Stimulated activated memory B cell treated with anti-CD40 and anti-IgM and Interleukin-4, amounts not matched to agents 10 μg/mL and 1 μg/mL and 100 μg/mL, for 72 hours (primary cell): Measurements from ENCODE around the gene FRAT2.

Source experiments
- ATAC-seq: fragments of 150-1000 bp; cut with Tn5 transposase; 2 replicates; pipeline ENCODE4 v1.10.0; 2021
- H3K27ac Mint-ChIP-seq: one replicate; pipeline ENCODE4 v1.8.0; 2022; ENCODE audit warnings: mild to moderate bottlenecking, mixed read lengths
- H3K27me3 Mint-ChIP-seq: one replicate; pipeline ENCODE4 v1.8.0; 2022; ENCODE audit warnings: mixed read lengths
- H3K36me3 Mint-ChIP-seq: one replicate; pipeline ENCODE4 v1.8.0; 2022; ENCODE audit warnings: mixed read lengths
- H3K4me1 Mint-ChIP-seq: one replicate; pipeline ENCODE4 v1.8.0; 2022; ENCODE audit warnings: mixed read lengths
- H3K4me3 Mint-ChIP-seq: one replicate; pipeline ENCODE4 v1.8.0; 2022; ENCODE audit warnings: mild to moderate bottlenecking, moderate library complexity, mixed read lengths
- H3K9me3 Mint-ChIP-seq: one replicate; pipeline ENCODE4 v1.8.0; 2022; ENCODE audit warnings: mixed read lengths

FRAT2 gene

GRCh38 chr10:97321804-97322190, 12.7 kb downstream of the FRAT2 start:
- peaks cover 38% of the 10 kb centered on the region for H3K4me1 Mint-ChIP-seq
- no peak overlapping the region for H3K4me3 Mint-ChIP-seq
- H3K27me3 Mint-ChIP-seq: no peaks in the 10 kb centered on the region

DNA sequence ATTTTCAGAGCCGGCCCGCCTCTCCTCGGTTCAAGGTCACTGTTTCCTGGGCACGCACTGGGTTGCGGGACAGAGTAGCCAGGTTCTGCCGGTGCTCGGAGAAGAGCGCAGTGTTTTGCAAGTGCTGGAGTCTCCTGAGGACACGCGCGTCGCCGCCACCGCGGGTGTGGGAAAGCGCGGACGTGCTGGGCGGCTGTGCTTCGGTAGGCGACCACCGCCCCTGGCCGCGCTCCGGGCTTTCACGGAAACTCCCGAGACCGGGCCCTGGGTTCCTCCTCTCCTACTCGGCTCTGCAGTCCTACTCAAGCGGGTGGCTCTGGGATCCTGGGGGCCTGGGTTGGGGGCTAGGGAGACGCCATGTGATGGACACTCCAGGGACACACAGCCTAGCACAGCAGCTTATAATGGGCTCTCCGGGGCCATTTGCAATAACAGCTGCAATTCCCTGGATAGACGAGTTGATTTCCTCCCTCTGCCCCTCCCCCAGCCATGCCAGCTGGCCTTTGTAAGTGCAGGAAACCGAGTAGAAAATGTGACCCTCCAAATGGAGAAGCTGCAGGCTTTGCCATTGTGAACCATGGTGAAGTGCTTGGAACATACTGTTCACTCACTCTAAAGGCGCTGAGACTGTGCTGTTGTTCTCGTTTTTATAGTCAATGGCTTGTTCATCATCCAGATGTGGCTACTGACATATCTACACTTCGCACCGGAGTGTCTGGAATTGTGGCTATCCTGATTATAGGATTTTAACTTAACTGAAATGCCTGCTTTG, 13.3 kb downstream of the FRAT2 start:
- Mint-ChIP-seq H3K27me3 (no peaks in the 10 kb centered on the region), H3K36me3 (no peaks in the 10 kb centered on the region), H3K27ac (peak overlapping the region; percentile 59), H3K4me3 (peak overlapping the region; percentile 80), H3K4me1 (peaks cover 34% of the 10 kb centered on the region), H3K9me3 (no peaks in the 10 kb centered on the region)
- no peak for ATAC-seq

More at GRCh38 chr10:97321804-97322190, 12.7 kb downstream of the FRAT2 start:
- H3K9me3 Mint-ChIP-seq: no peaks in the 10 kb centered on the region
- no peak overlapping the region for H3K27ac Mint-ChIP-seq
- ATAC-seq: no peak
- no peaks in the 10 kb centered on the region for H3K36me3 Mint-ChIP-seq

- Mint-ChIP-seq H3K36me3 (no peaks in the 10 kb centered on the region), H3K27me3 (no peaks in the 10 kb centered on the region), H3K9me3 (no peaks in the 10 kb centered on the region), H3K4me3 (peak overlapping the region; percentile 80), H3K4me1 (peaks cover 29% of the 10 kb centered on the region), H3K27ac (peak overlapping the region; percentile 59)
- peak; percentile 3 for ATAC-seq
These were observed 14.0 kb downstream of the FRAT2 start for GRCh38 chr10:97320480-97321031.

GRCh38 chr10:97319671-97320479, 14.7 kb downstream of the FRAT2 start:
- Mint-ChIP-seq H3K9me3 (no peaks in the 10 kb centered on the region), H3K4me1 (peaks cover 29% of the 10 kb centered on the region), H3K4me3 (peak overlapping the region; percentile 80), H3K36me3 (no peaks in the 10 kb centered on the region), H3K27me3 (no peaks in the 10 kb centered on the region), H3K27ac (peak overlapping the region; percentile 59)
- peak; percentile 79 for ATAC-seq

DNA sequence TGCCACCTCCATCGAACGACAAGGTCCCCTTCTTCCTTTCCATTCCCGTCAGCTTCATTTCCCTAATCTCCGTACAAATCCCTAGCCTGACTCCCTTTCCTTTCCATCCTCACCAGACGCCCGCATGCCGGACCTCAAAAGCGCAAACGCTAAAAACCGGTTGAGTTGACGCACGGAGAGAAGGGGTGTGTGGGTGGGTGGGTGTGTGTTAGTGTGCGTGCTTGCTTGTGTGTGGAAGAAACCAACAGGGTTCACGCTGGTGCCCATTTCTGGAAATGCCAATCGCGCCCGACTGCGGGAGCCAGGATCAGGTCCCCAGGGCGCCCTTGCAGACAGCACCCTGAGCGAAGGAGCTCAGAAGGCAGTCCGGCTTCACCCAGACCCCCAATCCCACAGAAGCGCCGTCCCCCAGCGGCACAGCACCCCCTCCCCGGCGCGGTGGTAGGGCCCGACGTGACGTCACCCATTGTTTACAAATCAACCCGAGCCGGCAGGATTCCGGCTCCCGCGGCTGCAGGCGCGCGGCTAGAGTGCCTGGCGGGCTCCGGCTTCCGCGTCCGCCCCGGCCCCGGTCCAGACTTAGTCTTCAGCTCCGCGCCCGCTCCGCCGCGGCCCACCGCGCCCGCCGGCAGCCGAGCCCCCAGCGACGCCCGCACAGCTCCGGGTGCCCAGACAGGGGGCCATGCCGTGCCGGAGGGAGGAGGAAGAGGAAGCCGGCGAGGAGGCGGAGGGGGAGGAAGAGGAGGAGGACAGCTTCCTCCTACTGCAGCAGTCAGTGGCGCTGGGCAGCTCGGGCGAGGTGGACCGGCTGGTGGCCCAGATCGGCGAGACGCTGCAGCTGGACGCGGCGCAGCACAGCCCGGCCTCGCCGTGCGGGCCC, 15.5 kb downstream of the FRAT2 start, which contains the start of gene FRAT1:
TSS of gene FRAT1 (plus strand) at position 500 of the 880 bp plus-strand sequence. CDS start at position 683, 183 bp downstream.
- Mint-ChIP-seq H3K9me3 (no peaks in the 10 kb centered on the region), H3K27ac (peak within 1 kb of the TSS; percentile 99), H3K4me1 (peaks cover 29% of the 10 kb centered on the region), H3K4me3 (peak within 1 kb of the TSS; percentile 93), H3K27me3 (no peaks in the 10 kb centered on the region), H3K36me3 (no peaks in the 10 kb centered on the region)
- peak; percentile 87 for ATAC-seq

DNA sequence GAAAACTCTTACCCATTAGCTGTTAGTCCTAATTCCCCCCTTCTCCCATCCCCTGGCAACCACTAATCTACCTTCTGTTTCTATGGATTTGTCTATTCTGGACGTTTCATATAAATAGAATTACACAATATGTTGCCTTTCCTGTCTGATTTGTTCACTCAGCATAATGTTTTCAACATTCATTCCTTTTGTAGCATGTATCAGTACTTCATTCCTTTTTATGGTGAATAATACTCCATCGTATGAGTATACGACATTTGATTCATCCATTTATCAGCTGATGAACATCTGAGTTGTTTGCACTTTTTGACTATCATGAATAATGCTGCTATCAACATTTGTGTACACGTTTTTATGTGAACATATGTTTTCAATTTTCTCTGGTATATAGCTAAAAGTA, 19.9 kb downstream of the FRAT2 start:
- no peak overlapping the region for H3K4me3 Mint-ChIP-seq
- H3K27me3 Mint-ChIP-seq: no peaks in the 10 kb centered on the region
- H3K4me1 Mint-ChIP-seq: peaks cover 7% of the 10 kb centered on the region
- H3K9me3 Mint-ChIP-seq: no peaks in the 10 kb centered on the region
- H3K36me3 Mint-ChIP-seq: no peaks in the 10 kb centered on the region
- no peak for ATAC-seq
- H3K27ac Mint-ChIP-seq: no peak overlapping the region

DNA sequence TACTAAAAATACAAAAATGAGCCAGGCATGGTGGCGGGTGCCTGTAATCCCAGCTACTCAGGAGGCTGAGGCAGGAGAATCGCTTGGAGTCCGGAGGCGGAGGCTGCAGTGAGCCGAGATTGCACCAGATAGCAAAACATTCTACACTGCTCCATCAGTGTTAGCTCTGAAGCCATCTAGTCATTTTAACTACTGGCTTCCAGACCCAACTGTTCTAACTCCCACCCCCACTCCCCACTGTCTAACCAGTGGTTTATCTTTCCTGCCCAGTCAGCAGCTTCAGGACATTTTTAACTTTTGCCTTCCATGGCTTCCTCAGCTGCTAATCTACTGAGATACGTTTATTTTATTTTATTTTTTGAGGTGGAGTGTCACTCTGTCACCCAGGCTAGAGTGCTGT, 21.6 kb downstream of the FRAT2 start:
- no peaks in the 10 kb centered on the region for H3K9me3 Mint-ChIP-seq
- H3K4me3 Mint-ChIP-seq: no peak overlapping the region
- no peak overlapping the region for H3K27ac Mint-ChIP-seq
- no peaks in the 10 kb centered on the region for H3K4me1 Mint-ChIP-seq
- ATAC-seq: no peak
- no peaks in the 10 kb centered on the region for H3K36me3 Mint-ChIP-seq
- H3K27me3 Mint-ChIP-seq: no peaks in the 10 kb centered on the region

DNA sequence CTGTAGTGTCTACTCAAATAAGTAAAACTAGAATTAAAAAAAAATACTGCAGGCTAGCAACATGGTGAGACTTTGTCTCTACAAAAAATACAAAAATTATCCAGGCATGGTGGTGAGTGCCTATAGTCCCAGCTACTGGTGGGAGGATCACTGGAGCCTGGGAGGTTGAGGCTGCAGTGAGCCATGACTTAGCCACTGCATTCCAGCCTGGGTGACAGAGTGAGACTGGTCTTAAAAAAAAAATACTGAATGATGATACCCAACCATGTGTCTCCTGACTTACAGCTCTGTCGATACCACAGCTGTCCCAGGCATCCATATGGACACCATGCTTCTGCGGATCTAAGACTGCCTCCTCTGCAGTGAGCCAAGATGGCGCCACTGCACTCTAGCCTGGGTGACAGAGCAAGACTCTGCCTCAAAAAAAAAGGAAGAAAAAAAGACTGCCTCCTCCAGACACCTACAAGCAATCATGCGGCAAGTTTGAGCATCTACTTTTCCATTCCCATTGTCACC, 23.4 kb downstream of the FRAT2 start:
- no peaks in the 10 kb centered on the region for H3K27me3 Mint-ChIP-seq
- no peaks in the 10 kb centered on the region for H3K9me3 Mint-ChIP-seq
- no peak overlapping the region for H3K27ac Mint-ChIP-seq
- no peaks in the 10 kb centered on the region for H3K4me1 Mint-ChIP-seq
- H3K4me3 Mint-ChIP-seq: no peak overlapping the region
- no peaks in the 10 kb centered on the region for H3K36me3 Mint-ChIP-seq
- ATAC-seq: no peak

- Mint-ChIP-seq H3K27me3 (no peaks in the 10 kb centered on the region), H3K4me3 (no peak overlapping the region), H3K27ac (no peak overlapping the region), H3K36me3 (no peaks in the 10 kb centered on the region), H3K4me1 (no peaks in the 10 kb centered on the region), H3K9me3 (no peaks in the 10 kb centered on the region)
- no peak for ATAC-seq
These were observed 26.4 kb downstream of the FRAT2 start for GRCh38 chr10:97307866-97308780.

DNA sequence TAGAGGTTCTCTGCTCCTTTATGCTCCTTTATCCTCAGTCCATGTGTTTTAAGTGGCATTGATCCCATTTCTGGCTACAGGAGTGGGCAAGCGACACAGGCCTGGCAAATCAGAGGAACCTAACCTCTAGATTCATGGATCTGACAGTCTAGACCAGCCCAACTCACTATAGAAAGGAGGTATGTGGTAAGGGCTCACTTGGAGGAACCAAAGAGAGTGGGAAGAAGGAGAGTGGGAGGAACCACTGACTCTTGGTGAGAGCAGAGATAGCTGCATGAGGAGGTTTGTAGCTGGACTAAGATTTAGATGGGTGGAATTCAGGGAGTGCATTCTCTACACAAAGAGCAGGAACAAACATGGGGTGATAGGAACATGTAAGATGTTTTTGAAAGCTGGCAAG, 27.1 kb downstream of the FRAT2 start:
- Mint-ChIP-seq H3K36me3 (no peaks in the 10 kb centered on the region), H3K27me3 (no peaks in the 10 kb centered on the region), H3K4me1 (no peaks in the 10 kb centered on the region), H3K9me3 (no peaks in the 10 kb centered on the region), H3K4me3 (no peak overlapping the region), H3K27ac (no peak overlapping the region)
- ATAC-seq: no peak

DNA sequence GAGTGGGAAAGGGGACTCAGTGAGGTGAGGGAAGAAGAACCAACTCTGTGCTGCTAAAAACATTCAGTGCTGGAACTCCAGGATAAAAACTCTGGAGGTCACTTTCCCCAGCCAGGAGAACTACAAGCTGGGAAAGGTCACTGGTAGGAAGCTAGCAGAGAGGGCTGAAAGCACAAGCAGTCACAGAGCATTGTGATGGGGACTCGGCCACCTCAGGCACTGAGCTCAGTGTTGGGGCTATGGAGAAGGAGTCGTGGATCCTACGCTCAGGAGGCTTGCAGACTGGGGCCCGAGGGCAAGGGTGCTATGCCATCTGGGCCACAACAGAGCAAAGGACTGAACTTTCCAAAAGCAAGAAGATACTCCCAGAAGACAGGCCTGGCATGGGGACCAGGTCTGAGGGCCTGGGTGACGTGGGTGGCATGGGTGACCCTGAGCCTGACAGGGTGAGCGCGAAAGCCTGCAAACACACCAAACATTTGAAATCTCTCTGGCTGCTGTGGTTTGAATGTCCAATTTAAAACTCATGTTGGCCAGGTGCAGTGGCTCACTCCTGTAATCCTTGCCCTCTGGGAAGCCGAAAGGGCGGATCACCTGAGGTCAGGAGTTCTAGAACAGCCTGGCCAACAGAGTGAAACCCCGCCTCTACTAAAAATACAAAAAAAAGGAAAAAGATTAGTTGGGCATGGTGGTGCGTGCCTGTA, 32.3 kb downstream of the FRAT2 start:
- no peaks in the 10 kb centered on the region for H3K27me3 Mint-ChIP-seq
- H3K9me3 Mint-ChIP-seq: no peaks in the 10 kb centered on the region
- H3K4me1 Mint-ChIP-seq: no peaks in the 10 kb centered on the region
- H3K36me3 Mint-ChIP-seq: no peaks in the 10 kb centered on the region
- H3K4me3 Mint-ChIP-seq: no peak overlapping the region
- no peak overlapping the region for H3K27ac Mint-ChIP-seq
- no peak for ATAC-seq

GRCh38 chr10:97300980-97301379, 33.5 kb downstream of the FRAT2 start:
- no peaks in the 10 kb centered on the region for H3K4me1 Mint-ChIP-seq
- H3K36me3 Mint-ChIP-seq: no peaks in the 10 kb centered on the region
- no peak overlapping the region for H3K4me3 Mint-ChIP-seq
- H3K27me3 Mint-ChIP-seq: no peaks in the 10 kb centered on the region
- no peaks in the 10 kb centered on the region for H3K9me3 Mint-ChIP-seq
- H3K27ac Mint-ChIP-seq: no peak overlapping the region
- ATAC-seq: no peak

- no peaks in the 10 kb centered on the region for H3K4me1 Mint-ChIP-seq
These were observed 36.3 kb downstream of the FRAT2 start for GRCh38 chr10:97298223-97298571.

More at GRCh38 chr10:97298223-97298571, 36.3 kb downstream of the FRAT2 start:
- no peaks in the 10 kb centered on the region for H3K36me3 Mint-ChIP-seq
- H3K27me3 Mint-ChIP-seq: peaks cover 9% of the 10 kb centered on the region
- no peak overlapping the region for H3K4me3 Mint-ChIP-seq
- ATAC-seq: no peak
- no peaks in the 10 kb centered on the region for H3K9me3 Mint-ChIP-seq
- H3K27ac Mint-ChIP-seq: no peak overlapping the region
